Dedifferentiated amniotic fluid mesenchymal stem cell (primary cell): ENCODE measurements around the gene RUSC1.

Experiments used
- DNase-seq: peaks from one replicate; pipeline ENCODE4 v3.0.0-alpha.2; 2016; ENCODE audit errors: extremely low spot score

RUSC1 gene

DNA sequence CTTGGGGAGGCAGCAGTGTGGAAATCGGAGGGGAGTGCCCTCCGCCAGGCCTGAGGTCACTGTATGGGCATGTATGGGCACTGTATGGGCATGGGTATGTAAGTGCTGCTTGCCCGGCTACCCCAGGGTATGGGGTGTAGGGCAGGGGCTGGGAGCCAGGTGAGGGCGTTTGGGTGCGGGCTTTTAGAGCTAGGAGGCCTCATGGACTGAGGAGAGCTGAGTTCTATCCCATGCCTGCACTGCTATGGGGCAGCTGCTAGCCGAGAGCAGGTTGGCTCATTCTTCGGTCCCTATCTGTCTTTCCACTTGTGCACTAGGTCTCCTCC, 24.8 kb upstream of the RUSC1 start:
- DNase-seq, result no peak

DNA sequence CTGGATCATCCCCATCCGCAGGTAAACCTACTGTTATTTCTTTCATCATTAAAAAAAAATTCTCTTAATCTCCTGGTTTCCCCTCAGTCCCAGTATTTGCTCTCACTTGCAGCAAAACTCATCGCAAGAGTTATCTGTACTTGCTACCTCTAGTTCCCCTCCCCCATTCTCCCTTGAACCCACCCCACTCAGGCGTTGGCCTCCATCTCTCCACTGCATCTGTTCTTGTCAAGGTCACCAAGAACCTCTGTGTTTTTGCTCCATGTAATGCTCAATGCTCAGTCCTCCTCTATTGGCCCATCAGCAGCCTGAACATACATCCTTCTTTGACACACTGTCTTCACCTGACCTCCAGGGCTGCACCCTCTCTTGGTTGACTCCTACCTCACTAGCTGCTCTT, 24.0 kb upstream of the RUSC1 start:
- DNase-seq, result no peak

DNA sequence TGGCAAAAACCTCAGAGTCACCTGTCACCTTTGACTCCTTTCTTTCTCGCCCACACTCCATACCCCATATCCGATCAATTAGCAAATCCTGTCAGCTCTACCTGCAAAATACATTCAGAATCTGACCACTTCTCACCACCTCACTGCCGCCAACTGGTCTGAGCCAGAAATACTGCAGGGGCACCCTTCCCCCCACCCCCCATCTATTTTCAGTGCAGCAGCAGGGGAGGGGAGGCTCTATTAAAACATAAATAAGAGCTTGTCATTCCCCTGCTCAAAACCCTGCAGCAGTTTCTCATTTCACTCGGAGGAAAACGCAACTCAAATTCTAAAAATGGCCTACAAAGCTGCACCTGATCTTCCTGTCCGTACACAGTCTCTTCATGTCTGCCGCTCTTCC, 23.3 kb upstream of the RUSC1 start:
- DNase-seq, result no peak

DNA sequence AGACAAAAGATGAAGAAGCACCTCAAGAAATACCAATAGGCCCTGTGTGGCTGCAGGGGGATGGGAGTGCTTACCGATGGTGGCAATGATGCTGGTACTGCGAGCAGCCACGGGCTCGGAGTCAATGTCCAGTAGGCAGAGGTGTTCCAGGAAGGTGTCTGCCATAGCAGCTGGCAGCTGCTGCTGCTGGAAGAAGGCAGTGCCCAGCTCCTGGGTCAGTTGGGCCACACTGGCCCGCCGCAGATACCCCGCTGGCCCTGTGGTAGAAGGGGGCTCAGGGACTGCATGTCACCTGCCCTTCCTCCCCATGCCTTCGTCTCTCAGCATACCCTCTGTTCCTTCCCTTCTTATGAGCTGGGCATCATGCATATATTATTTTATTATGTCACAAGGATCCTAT, 20.7 kb upstream of the RUSC1 start:
- DNase-seq, result no peak

DNA sequence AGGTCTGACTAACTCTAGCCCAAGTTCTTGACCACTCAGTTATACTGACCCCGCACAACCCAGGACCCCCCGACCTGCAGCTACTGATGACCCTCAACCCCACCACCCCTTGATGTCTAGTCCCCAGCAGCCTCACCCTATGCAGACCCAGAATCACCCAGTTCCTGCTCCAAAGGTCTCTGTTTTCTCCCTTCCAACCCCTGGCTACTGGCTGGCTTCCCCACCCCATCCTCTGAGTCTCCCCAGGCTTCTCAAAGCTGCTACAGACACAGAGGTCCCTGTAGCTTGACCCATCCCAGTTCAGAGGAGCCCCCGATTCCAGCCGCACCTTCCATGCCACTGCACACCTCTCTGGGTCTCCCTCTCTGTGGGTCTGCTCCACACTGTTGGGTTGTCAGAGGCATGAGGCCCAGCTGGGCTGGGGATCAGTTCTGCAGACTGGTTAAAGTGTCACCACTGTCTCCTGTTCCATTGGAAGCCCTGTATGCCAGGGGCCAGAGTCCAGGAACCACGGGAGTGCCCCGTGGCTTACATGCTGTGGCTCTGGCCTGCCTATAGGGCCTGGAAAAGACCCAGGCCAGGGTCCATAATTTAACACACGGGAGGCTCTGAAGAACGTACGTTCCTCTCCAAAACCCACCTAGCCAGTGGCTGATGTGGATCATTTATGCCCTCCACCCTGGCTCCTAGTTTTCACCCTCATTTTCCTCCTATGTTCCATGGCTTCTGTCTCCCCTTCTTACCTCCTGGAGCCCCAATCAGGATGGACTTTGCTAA, 20.0 kb upstream of the RUSC1 start:
- DNase-seq, result no peak

DNA sequence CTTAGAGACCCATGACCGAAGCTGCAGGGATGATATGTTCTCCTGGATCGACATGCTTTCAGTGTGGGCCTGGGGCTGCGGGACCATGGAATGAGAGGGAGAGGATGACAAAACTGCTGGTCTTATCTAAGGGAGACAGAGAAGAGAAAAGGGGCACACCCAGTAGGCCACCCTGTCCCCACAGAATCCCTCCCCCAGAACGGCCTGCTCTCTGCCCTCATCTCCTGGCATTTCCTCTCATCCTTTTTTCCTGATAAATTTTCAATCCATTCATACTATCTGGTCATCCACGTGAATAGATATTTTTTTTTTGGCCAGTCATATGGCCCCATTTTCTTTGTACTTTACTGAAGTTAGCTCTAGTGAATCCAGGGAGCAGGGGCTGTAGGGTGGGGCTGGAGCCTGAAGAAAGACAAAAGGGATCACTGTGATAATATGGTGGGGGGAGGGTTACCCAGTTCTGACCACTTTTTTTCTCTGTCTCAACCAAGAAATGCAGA, 19.3 kb upstream of the RUSC1 start, which contains the start of gene PKLR:
Gene PKLR (minus strand): TSS at position 97 of the 500 bp plus-strand sequence. CDS start 43 bp downstream, at position 54.
- no peak for DNase-seq

DNA sequence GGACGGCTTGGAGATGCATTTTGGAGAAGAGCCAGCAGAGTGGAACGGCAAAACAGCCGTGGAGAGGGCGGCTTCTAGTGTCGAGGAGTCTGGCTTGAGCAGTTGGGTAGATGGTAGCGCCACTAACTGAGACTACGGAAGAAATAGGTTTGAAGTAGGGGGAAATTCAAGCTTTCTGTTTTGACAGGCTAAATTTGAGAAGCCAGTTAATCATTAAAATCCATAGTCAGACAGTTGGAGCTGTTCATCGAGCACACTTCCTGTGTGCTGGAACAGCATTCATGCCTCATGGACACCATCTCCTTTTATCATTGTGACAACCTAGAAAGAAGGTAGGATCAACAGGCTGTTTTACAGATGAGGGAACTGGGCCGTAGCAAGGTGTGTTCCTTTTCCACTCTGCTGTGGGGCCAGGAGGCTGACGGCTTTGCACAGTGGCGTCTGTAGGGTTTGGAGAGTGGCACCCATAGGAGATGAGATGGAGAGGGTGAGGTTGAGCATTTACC, 16.1 kb upstream of the RUSC1 start:
- DNase-seq, result no peak

DNA sequence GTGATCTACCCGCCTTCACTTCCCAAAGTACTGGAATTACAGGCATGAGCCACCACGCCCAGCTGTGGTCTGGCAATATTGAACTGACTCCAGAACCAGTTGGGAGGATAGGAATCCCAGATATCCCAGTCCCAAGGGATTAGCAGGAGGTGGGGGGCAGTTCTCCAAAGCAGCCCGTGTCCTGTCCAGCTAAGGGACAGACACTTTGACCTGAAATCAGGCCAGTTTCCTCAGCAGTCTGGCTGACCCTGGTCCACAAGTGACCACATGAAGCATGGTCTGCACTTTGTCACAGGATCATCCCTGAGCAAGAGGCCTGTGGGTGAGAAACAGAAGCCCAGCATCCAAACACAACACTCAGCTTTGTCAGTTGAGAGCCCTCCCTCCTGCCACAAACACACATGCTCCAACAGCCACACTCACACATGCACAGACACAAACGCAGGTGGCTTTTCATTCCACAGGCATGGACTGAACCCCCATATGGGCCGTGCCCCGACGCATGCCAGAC, 14.8 kb upstream of the RUSC1 start:
- DNase-seq, result no peak

DNA sequence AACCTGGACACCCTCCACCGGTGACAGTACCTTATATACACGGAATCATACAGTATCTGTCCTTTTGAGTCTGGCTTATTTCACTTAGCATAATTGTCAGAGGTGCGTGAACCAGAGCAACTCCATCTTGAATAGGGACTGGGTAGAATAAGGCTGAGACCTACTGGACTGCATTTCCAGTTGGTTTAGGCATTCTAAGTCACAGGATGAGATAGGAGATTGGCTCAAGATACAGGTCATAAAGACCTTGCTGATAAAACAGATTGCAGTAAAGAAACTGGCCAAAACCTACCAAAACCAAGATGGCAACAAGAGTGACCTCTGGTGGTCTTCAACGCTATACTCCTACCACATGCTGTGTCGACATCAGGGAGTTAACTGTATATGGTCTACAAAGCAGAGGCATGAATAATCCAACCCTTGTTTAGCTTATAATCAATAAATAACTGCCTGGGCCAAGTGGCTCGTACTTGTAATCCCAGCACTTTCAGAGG, 13.4 kb upstream of the RUSC1 start:
- no peak for DNase-seq

DNA sequence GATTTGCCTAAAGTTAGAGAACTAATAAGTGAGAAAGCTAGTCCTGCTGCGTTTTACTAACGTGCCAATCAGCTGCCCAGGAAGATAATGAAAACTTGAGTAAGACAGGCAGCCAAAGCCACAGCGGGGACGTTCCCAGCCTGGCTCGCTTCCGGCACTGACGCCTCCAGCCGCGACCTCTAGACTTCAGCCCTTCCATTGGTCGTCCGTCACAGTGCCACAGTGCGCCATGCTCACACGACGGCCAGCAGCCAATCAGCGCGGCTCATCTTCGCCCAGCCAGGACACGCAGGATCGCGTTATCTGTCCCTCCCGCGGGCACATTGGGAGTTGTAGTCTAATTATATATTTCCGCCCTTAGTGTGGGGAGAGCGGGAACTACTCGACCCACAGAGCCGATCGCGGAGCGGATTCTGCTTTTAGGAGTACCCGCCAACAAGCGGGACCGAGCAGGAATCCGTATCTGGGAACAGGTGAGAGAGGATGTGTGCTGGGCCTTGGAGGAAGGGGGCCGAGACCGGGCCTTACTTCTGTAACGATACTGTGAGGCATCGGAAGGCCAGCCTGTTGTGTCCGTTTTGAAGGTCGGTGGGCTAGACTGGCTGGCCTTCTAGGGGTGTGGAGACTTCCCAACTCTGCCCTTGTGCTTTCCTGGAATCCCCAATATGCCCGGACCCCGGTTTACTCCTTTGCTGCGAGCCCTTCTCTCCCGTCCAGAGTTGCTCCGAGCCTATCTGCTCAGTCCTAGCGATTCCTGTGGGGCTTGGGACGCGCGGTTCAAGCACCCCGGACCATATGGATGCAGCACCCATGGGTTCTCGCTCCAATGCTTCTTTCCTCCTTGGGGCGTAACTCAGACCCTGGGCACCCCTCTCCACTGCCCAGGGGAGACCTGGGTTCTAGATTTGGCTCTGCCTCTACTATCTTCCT, 11.9 kb upstream of the RUSC1 start, which contains the start of gene FDPS:
Gene FDPS (plus strand): TSS at position 374 of the 930 bp plus-strand sequence. CDS start 924 bp downstream, outside the sequence.
- peak; percentile 99 for DNase-seq

DNA sequence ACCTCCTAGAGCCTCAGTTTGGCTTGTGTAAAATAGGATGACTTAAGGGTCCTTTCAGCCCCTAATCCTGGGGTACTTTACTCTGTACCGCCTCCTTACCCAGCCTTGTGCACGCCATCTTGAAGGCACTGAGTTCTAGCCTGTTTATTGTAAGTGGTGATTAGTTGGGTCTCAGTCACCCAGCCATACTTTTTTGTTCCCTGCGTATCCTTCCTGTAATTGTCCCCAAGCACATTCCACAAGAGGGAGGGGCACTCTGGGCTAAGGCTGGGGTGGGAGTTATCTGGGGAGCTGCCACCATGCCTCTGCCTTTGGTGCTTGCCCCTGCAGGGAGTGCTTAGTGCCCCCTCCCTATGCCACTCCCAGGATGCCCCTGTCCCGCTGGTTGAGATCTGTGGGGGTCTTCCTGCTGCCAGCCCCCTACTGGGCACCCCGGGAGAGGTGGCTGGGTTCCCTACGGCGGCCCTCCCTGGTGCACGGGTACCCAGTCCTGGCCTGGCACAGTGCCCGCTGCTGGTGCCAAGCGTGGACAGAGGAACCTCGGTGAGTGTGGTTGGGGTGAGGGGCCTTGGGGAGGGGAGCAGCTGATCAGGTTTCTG, 11.2 kb upstream of the RUSC1 start:
- no peak for DNase-seq

DNA sequence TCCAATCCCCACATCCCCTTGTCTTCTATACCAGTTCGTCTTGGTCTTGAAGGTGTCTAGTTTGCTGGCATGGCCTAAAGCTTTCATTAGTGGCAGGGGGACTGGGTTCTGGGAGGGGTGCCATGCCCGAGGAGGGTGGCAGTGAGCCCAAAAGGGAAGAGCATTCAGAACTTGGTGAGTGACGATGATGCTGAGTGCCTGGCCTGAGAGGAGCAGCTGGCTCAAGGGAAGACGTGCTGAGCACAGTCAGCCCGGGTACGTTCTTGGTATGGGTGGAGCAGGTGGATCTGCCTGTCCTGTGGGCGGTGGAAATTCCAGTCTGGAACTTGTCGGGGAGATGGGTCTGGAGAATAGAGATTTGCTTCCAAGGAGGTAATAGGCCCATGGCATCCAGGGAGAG, 7.4 kb upstream of the RUSC1 start:
- DNase-seq, result no peak

DNA sequence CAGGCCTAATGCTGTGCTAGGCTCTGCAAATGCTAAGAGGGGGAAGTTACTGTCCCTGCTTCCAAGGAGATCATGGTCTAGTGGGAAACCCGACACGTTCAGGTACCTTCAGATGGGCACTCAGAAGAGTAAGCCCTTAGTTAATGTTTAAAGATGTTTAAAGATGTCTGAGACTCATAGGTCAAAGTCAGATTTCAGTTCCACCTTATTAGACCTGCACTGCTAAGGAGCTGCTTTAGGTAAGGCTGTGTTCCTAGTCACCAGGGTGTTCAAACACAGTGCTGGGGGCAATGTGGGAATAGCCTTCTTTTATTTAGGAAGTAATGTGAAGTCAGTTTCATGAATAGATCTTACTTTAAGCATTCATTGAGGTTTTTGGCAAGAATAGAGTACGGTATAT, 3.8 kb upstream of the RUSC1 start:
- DNase-seq, result no peak

DNA sequence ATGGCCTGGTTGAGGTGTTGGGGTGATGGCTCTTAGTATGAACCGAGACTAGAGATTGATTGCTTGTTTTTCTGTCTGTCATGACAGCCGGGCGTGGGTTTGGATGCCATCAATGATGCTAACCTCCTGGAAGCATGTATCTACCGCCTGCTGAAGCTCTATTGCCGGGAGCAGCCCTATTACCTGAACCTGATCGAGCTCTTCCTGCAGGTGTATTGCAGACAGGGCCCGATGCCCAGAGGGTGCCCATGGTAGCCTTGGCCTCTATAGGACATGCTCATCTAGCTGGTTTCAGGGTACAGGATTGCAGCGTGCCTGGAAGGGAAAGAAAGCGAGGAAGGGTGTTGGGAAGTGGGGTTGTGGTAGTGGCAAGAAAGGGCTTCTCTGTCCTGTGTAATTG, 2.6 kb upstream of the RUSC1 start:
- DNase-seq, result no peak

DNA sequence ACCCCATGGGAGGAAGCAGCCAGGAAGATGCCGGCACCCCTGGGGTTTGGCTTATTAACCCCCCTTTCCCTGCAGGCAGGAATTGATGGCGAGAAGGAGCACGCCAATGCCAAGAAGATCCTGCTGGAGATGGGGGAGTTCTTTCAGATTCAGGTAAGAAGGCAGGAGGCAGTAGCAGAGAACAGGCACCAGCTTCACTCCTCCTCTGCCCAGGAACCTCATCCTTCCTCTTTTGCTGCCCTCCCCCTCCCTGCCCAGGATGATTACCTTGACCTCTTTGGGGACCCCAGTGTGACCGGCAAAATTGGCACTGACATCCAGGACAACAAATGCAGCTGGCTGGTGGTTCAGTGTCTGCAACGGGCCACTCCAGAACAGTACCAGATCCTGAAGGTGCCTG, 1.2 kb upstream of the RUSC1 start:
- no peak for DNase-seq

DNA sequence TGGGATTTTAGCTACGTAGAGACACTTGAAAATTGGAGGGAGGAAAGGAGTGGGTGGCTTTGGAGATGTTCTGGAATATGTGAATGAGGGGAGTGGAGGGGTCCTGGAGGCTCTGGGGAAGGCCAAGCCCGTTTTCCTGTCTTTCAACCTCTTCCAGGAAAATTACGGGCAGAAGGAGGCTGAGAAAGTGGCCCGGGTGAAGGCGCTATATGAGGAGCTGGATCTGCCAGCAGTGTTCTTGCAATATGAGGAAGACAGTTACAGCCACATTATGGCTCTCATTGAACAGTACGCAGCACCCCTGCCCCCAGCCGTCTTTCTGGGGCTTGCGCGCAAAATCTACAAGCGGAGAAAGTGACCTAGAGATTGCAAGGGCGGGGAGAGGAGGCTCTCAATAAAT, 442 bp upstream of the RUSC1 start:
- no peak for DNase-seq

DNA sequence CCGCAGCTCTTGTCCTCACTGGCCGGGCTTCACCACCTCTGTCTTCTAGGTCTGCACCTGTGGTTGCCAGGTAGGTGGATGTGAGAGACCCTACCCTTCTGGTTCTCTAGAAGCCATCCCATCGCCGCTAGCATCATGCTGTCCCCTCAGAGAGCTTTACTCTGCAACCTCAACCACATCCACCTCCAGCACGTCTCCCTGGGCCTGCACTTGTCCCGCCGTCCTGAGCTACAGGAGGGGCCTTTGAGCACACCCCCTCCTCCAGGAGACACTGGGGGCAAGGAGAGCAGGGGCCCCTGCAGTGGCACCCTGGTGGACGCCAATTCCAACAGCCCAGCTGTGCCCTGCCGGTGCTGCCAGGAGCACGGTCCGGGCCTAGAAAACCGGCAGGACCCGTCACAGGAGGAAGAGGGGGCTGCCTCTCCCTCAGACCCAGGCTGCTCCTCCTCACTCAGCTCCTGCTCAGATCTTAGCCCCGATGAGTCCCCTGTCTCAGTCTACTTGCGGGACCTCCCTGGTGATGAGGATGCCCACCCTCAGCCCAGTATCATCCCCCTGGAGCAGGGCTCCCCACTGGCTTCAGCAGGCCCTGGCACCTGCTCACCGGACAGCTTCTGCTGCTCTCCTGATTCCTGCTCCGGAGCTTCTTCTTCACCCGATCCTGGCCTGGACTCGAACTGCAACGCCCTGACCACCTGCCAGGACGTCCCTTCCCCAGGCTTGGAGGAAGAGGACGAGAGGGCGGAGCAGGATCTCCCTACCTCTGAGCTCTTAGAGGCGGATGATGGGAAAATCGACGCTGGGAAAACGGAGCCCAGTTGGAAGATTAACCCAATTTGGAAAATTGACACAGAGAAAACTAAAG, 1.2 kb downstream of the RUSC1 start:
- DNase-seq, result no peak

DNA sequence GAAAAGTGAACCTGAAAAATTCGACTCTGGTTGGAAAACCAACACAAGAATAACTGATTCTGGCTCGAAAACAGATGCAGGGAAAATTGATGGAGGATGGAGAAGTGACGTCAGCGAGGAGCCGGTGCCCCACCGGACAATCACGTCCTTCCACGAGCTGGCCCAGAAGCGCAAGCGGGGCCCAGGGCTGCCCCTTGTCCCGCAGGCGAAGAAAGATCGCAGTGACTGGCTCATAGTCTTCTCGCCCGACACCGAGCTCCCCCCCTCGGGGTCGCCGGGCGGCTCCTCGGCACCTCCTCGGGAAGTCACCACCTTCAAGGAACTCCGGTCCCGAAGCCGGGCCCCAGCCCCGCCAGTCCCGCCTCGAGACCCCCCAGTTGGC, 1.9 kb downstream of the RUSC1 start:
- no peak for DNase-seq

DNA sequence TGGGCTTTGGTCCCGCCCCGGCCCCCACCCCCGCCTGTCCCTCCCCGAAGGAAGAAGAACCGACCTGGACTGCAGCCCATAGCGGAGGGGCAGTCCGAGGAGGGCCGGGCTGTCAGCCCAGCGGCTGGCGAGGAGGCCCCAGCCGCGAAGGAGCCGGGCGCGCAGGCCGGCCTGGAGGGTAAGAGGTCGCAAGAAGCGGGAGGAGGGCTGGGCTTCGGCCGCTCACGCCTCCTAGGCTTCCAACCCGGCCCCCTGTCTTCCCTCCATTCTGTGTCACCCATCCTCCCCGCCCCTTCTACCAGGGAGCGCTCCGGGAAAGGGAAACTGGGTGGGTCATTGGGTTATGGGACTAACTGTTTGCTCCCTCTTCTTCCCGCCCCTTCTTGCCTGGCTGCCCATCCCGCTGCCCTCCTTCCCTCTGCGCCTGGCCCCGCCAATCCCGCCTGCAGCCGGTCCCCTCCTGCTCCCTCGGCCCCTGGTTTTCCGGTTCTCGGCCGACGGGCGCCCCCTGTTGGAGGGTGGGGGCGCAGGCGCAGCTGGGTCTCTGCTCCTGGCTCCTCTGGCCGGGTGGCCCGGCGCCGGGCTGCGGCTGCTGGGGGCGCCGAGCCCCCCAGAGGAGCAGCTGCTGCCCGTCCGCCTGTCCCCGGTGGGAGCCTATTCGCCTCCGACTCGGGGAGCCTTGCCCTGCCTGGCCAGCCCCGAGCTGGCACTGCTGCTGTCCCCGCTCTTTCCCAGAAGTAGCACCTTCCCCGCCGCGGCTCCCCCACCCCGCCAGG, 2.4 kb downstream of the RUSC1 start:
- DNase-seq, result peak; percentile 93

DNA sequence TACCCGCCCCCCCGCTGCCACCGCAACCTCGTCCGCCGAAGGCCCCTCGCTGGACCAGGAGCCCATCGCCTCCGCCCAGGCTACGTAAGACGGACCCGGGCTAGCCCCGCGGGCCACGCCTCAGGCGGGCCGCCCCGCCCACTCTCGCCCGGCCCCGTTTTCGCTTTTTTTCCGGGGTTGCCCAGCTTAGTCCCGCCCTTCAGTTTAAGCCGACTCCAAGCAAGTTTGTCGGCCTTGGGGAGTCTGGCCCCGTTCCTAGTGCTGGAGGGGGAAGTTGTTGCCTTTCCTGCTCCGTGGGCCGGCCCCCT, 3.0 kb downstream of the RUSC1 start:
- DNase-seq, result peak; percentile 87
